ENCODE data around the gene CGNL1.

Gene CGNL1

DNA sequence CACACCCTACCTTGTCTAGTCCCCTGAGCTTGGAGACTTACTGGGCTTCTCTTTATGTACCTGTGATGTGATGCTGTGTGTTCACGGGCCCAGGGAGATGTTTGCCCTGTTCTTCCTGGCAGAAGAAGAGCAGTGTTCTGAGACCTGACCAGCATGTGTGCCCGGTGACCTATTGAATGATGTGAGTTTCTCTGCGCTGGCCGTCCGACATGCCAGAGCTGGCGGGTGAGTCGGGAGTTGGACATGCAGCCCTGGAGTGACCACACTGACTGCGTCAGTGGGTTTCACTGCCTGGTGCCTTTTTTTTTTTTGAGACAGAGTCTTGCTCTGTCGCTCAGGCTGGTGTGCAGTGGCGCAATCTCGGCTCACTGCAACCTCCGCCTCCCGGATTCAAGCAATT lies 42.3 kb downstream of the CGNL1 start:
- no peak for DNase-seq (ENCODE audit: insufficient read length, low spot score)
- FAIRE-seq, result no peak

- FAIRE-seq (no peak), DNase-seq (ENCODE audit: insufficient read length, low spot score) (no peak)
These were observed 43.0 kb downstream of the CGNL1 start for GRCh38 chr15:57419335-57419734.

DNA sequence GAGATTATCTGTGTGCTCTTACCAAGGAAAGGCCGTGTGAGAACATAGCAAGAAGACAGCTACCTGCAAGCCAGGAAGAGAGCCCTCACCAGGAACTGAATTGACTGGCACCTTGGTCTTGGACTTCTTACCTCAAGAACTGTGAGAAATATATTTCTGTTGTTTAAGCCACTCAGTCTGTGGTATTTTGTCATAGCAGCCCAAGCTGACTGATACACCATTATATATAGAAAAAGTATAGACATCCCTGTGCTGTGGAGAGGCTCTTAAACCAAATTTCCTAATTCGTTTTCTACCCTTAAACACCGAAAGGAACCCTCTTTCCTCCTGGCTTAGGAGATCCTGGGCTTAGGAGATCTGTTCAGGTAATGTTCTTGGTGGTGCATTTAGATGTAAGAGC lies 44.8 kb downstream of the CGNL1 start:
- FAIRE-seq, result no peak
- no peak for DNase-seq (ENCODE audit: insufficient read length, low spot score)

DNA sequence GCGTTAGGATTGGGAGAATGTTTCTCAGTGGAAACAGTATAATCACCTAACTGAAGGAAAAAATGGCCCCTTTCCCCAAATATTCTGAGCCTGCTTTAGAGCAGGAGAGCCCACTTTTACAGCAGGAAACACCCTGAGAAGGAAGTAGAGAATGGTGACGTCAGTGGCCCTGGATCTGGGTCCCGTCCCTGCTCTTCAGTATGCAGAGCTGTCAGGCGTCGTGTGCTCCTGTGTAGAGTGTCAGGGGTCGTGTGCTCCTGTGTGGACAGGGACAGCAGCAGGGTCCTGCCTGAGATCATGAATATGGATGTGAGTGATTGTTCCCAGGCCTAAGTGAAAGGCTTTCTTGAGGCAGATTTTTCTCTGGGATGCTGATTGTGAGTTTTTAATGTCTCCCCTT lies 45.2 kb downstream of the CGNL1 start:
- peak; percentile 39 for FAIRE-seq
- DNase-seq (ENCODE audit: insufficient read length, low spot score), result no peak

DNA sequence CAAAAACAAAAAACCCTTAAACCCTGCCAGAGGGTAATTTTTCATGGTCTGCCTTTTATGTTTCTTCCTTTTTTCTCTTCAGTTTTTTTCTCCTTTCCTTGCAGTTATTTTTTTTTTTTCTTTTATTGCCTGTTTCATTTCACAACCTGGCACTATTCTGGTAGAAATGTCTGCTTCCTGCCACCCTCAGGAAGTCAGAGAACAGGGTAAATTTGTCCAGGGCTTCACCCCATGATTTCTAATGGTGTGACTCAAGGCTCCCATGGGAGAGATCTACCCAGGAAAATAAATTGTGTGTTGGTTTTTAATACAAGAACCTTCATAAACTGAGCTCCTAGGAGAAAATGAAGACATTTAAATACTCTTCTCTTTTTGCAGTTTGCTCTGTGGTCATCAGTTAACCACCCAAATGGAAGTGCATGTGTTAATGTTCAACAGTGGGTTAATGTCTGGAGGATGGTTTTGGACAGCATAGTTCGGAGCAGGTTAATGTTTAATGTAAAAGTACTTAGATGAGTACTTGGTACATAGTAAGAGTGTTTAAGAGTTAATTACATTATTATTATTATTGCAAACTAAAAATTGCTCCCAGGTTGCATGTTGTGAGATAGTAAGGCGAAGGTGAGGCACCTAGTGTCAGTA lies 45.9 kb downstream of the CGNL1 start:
- DNase-seq (ENCODE audit: insufficient read length, low spot score) (peak; percentile 36), FAIRE-seq (peak; percentile 93)

GRCh38 chr15:57423599-57424140 lies 47.4 kb downstream of the CGNL1 start:
- FAIRE-seq (no peak), DNase-seq (ENCODE audit: insufficient read length, low spot score) (no peak)

GRCh38 chr15:57424628-57425405 lies 48.5 kb downstream of the CGNL1 start:
- no peak for FAIRE-seq
- no peak for DNase-seq (ENCODE audit: insufficient read length, low spot score)

- no peak for DNase-seq (ENCODE audit: insufficient read length, low spot score)
- no peak for FAIRE-seq
These were observed 49.5 kb downstream of the CGNL1 start for GRCh38 chr15:57425842-57426241.

- no peak for FAIRE-seq
These were observed 51.1 kb downstream of the CGNL1 start for GRCh38 chr15:57427367-57427821.

GRCh38 chr15:57432141-57432741 lies 55.9 kb downstream of the CGNL1 start:
- no peak for FAIRE-seq

More at GRCh38 chr15:57427367-57427821, 51.1 kb downstream of the CGNL1 start:
- no peak for DNase-seq (ENCODE audit: insufficient read length, low spot score)

GRCh38 chr15:57436166-57436565 lies 59.9 kb downstream of the CGNL1 start:
- DNase-seq (ENCODE audit: insufficient read length, low spot score) (no peak), FAIRE-seq (no peak)

More at GRCh38 chr15:57432141-57432741, 55.9 kb downstream of the CGNL1 start:
- no peak for DNase-seq (ENCODE audit: insufficient read length, low spot score)

GRCh38 chr15:57436961-57437360 lies 60.7 kb downstream of the CGNL1 start:
- no peak for FAIRE-seq

GRCh38 chr15:57437564-57437963 lies 61.3 kb downstream of the CGNL1 start:
- FAIRE-seq (no peak), DNase-seq (ENCODE audit: insufficient read length, low spot score) (no peak)

More at GRCh38 chr15:57436961-57437360, 60.7 kb downstream of the CGNL1 start:
- DNase-seq (ENCODE audit: insufficient read length, low spot score), result no peak

DNA sequence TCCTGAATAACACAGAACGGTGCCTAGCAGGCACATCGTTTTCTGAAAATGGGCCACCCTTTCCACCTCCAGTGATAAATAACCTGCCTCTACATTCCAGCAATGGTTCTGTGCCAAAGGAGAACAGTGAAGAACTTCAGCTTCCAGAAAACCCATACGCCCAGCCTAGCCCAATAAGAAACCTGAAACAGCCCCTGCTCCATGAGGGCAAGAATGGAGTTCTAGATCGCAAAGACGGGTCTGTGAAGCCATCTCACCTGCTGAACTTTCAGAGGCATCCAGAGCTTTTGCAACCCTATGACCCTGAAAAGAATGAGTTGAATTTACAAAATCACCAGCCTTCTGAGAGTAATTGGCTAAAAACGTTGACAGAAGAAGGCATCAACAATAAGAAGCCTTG lies 61.9 kb downstream of the CGNL1 start:
- DNase-seq (ENCODE audit: insufficient read length, low spot score) (no peak), FAIRE-seq (no peak)

GRCh38 chr15:57439128-57440027 lies 63.1 kb downstream of the CGNL1 start:
- FAIRE-seq (no peak), DNase-seq (ENCODE audit: insufficient read length, low spot score) (no peak)

- DNase-seq (ENCODE audit: insufficient read length, low spot score) (no peak), FAIRE-seq (no peak)
These were observed 63.9 kb downstream of the CGNL1 start for GRCh38 chr15:57440167-57440566.

DNA sequence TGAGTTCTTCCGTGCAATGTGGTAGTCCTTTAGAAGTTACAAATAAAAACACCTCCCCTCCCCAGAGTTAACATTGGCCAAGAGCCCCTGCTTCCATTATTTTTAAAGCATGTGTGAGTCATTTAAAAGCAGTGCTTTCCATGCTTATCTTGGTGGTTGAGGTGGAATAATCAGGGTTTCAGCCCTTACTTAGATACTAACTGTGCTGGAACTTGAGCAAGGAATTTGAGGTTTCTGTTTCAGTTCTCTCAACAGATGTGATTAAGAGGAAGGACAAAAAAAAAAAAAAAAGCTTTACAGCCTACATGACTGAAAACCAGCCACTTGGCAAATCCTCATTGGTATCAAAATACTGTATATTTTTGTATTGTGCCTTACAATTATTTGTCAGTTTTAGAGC lies 64.5 kb downstream of the CGNL1 start:
- no peak for DNase-seq (ENCODE audit: insufficient read length, low spot score)
- FAIRE-seq, result no peak

DNA sequence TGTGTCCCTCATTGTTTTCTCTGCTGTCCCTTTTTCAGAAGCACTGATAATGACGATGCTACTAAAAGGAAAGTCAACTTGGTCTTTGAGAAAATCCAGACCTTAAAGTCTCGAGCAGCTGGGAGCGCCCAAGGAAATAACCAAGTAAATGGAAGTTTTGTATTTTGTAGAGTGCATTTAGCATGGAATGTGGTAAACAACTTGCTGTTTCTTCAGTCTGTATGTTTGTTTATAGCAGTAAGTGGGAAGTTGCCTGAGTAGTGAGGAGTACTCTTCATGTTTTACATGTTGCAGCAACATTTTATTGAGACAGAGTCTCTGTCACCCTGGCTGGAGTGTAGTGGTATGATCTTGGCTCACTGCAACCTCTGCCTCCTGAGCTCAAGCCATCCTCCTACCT lies 66.0 kb downstream of the CGNL1 start:
- no peak for DNase-seq (ENCODE audit: insufficient read length, low spot score)
- FAIRE-seq, result no peak

DNA sequence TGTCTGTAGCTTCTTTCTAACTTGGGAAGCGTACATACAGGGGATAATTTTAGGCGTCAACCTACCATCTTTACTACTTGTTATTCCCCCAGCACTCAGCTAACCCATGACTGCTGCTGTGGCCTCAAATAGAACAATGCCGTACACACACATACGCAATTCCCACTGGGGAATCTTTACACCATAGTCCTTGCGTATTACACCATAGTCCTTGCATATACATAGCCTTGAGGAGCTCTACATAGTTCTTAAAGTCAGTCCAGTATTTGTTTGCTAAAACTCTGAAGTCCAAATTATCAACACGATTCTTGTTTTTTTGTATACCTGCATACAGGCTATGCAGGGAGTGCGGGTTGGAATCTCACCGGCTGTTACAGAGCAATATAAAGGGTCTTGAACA lies 67.2 kb downstream of the CGNL1 start:
- DNase-seq (ENCODE audit: insufficient read length, low spot score) (no peak), FAIRE-seq (no peak)

- FAIRE-seq (no peak), DNase-seq (ENCODE audit: insufficient read length, low spot score) (no peak)
These were observed 68.7 kb downstream of the CGNL1 start for GRCh38 chr15:57444877-57445513.
